SK-N-SH (cell line): ENCODE results near the gene CTAGE9. TPM values are rescaled to one million over a fixed set of nuclear protein-coding genes. Genes with fewer than 3 reads are reported as not detected.

Experiments
- CTCF ChIA-PET: fragments of 300-600, 350-600 bp; formaldehyde crosslinking; extraction: SDS; loops from one replicate; lab custom pipeline; 2021; lab: Yijun Ruan, JAX
- POLR2A ChIA-PET: fragments of 350-600 bp; sonication (Branson Sonifier 250); formaldehyde crosslinking; extraction: SDS; loops from one replicate; lab custom pipeline; 2020; ENCODE audit warnings: antibody characterized with exemption, inconsistent platforms; lab: Yijun Ruan, JAX
- DNase-seq: peaks from one replicate; pipeline ENCODE4 v3.0.0; 2012
- H2AFZ ChIP-seq: fragments of 200-600 bp; sonication (generic); 2 replicates; pipeline ENCODE4 v1.8.1; 2016; ENCODE audit warnings: antibody characterized with exemption, mild to moderate bottlenecking, low read depth
- H3F3A ChIP-seq: fragments of 200-600 bp; sonication (generic); replicated peaks from 2 replicates; pipeline ENCODE3; 2016; ENCODE audit warnings: antibody characterized with exemption, mild to moderate bottlenecking; ENCODE audit not compliant: insufficient read depth
- H3K27ac ChIP-seq, 2 experiments: fragments of 200-500 bp in 1 of 2; fragments of 200-600 bp in 1 of 2; sonication (Bioruptor generic) in 1 of 2; sonication (generic), shearing (Covaris generic) in 1 of 2; 2 replicates each; pipeline versions ENCODE4 v1.5.1 to v1.6.1; 2014 to 2016; ENCODE audit warnings: low read depth in 2 of 2, inconsistent platforms in 1 of 2, low read length in 1 of 2, mild to moderate bottlenecking in 1 of 2, mixed read lengths in 1 of 2
- H3K27me3 ChIP-seq: fragments of 200-600 bp; sonication (generic), shearing (Covaris generic); 2 replicates; pipeline ENCODE4 v1.6.1; 2016; ENCODE audit warnings: mixed run types; ENCODE audit not compliant: insufficient read depth
- H3K36me3 ChIP-seq, 2 experiments: fragments of 200-500 bp in 1 of 2; fragments of 200-600 bp in 1 of 2; sonication (Bioruptor generic) in 1 of 2; sonication (generic) in 1 of 2; replicated peaks in 1 of 2; 2 replicates each; pipeline versions ENCODE3 to v1.5.1; 2014 to 2016; ENCODE audit warnings: low read length in 1 of 2, mild to moderate bottlenecking in 1 of 2; ENCODE audit not compliant: insufficient read depth in 2 of 2, control insufficient read depth in 1 of 2
- H3K4me1 ChIP-seq, 2 experiments: fragments of 200-500 bp in 1 of 2; fragments of 200-600 bp in 1 of 2; sonication (Bioruptor generic) in 1 of 2; sonication (generic), shearing (Covaris generic) in 1 of 2; 2 replicates each; pipeline versions ENCODE4 v1.5.1 to v1.6.1; 2014 to 2016; ENCODE audit warnings: low read depth in 1 of 2, low read length in 1 of 2, mixed run types in 1 of 2; ENCODE audit not compliant: insufficient read depth in 2 of 2, control insufficient read depth in 1 of 2
- H3K4me2 ChIP-seq: fragments of 200-600 bp; sonication (generic), shearing (Covaris generic); 2 replicates; pipeline ENCODE4 v1.6.1; 2017; ENCODE audit warnings: mixed run types
- H3K4me3 ChIP-seq, 2 experiments: fragments of 200-500 bp in 1 of 2; fragments of 200-600 bp in 1 of 2; sonication (Bioruptor generic) in 1 of 2; sonication (generic), shearing (Covaris generic) in 1 of 2; 2 replicates each; pipeline versions ENCODE4 v1.5.1 to v1.8.1; 2014 to 2016; ENCODE audit warnings: low read depth in 2 of 2, inconsistent platforms in 1 of 2, low read length in 1 of 2, mild to moderate bottlenecking in 1 of 2, mixed read lengths in 1 of 2, moderate library complexity in 1 of 2
- H3K79me2 ChIP-seq: fragments of 200-600 bp; sonication (generic); 2 replicates; pipeline ENCODE4 v1.8.1; 2017; ENCODE audit warnings: mild to moderate bottlenecking; ENCODE audit not compliant: insufficient read depth
- H3K9ac ChIP-seq: fragments of 200-600 bp; sonication (generic); 2 replicates; pipeline ENCODE4 v1.6.1; 2017; ENCODE audit warnings: mixed run types
- H3K9me2 ChIP-seq: fragments of 200-600 bp; sonication (generic); 2 replicates; pipeline ENCODE4 v1.6.1; 2017; ENCODE audit warnings: mixed run types
- H3K9me3 ChIP-seq: fragments of 200-600 bp; sonication (generic); 2 replicates; pipeline ENCODE4 v1.6.1; 2017; ENCODE audit warnings: mixed run types, mild to moderate bottlenecking, moderate library complexity
- H4K20me1 ChIP-seq: fragments of 200-600 bp; sonication (generic); 2 replicates; pipeline ENCODE4 v1.6.1; 2017; ENCODE audit warnings: mild to moderate bottlenecking, mixed run types; ENCODE audit not compliant: insufficient read depth
- CTCF ChIP-seq: fragments of 200-600 bp; sonication (generic); IDR thresholded peaks from 2 replicates; pipeline ENCODE4 v1.6.1; 2017; ENCODE audit warnings: antibody characterized with exemption, mild to moderate bottlenecking, moderate library complexity
- ELF1 ChIP-seq: IDR thresholded peaks from 2 replicates; pipeline ENCODE4 v1.4.0; 2012
- EP300 ChIP-seq, 2 experiments: IDR thresholded peaks; 2 replicates each; pipeline versions ENCODE4 v1.4.0 to v1.6.1; 2012; ENCODE audit warnings: borderline replicate concordance in 1 of 2, low read depth in 1 of 2, low read length in 1 of 2
- GABPA ChIP-seq: IDR thresholded peaks from 2 replicates; pipeline ENCODE4 v1.4.0; 2012; ENCODE audit warnings: low read depth, mild to moderate bottlenecking
- JUND ChIP-seq: IDR thresholded peaks from 2 replicates; pipeline ENCODE4 v1.4.0; 2012
- MEF2A ChIP-seq: IDR thresholded peaks from 2 replicates; pipeline ENCODE4 v1.4.0; 2012; ENCODE audit warnings: low read depth, borderline replicate concordance
- MXI1 ChIP-seq: IDR thresholded peaks from 2 replicates; pipeline ENCODE4 v1.6.1; 2012; ENCODE audit warnings: mild to moderate bottlenecking, low read depth, low read length, improper control_type of control experiment
- NFIC ChIP-seq: IDR thresholded peaks from 2 replicates; pipeline ENCODE4 v1.4.0; 2012; ENCODE audit warnings: borderline replicate concordance
- NRF1 ChIP-seq: IDR thresholded peaks from 2 replicates; pipeline ENCODE4 v1.6.1; 2012; ENCODE audit warnings: low read depth, mild to moderate bottlenecking, low read length
- POLR2AphosphoS5 ChIP-seq: IDR thresholded peaks from 2 replicates; pipeline ENCODE4 v1.6.1; 2012; ENCODE audit warnings: low read depth, low read length
- TAF1 ChIP-seq: IDR thresholded peaks from 2 replicates; pipeline ENCODE4 v1.6.1; 2012; ENCODE audit warnings: low read depth, mild to moderate bottlenecking, low read length, moderate library complexity, borderline replicate concordance
- USF1 ChIP-seq: IDR thresholded peaks from 2 replicates; pipeline ENCODE4 v1.4.0; 2012; ENCODE audit warnings: low read depth, borderline replicate concordance
- WGBS: methylation state at CpG from one replicate; pipeline ENCODE4 v1.1.6; 2017; ENCODE audit warnings: low lambda C conversion rate; 5-methylcytosine and 5-hydroxymethylcytosine counted together
- polyA plus RNA-seq, 3 experiments: library from polyadenylated mRNA; depleted of rRNA; stranded (reverse); fragments of >200 nt; gene quantifications; 2 replicates each; pipeline ENCODE4 v1.2.3, GENCODE V29; 2012
- TF ChIP-seq, protein P1 (sequence below): fragments of 150-350 bp; IDR thresholded peaks from 2 replicates; pipeline ENCODE4 v1.6.1; 2016; ENCODE audit warnings: mild to moderate bottlenecking, low read depth, low read length
- TF ChIP-seq, protein P2 (sequence below): IDR thresholded peaks from 2 replicates; pipeline ENCODE4 v1.4.0; 2012; ENCODE audit warnings: low read depth, borderline replicate concordance

Gene CTAGE9
- polyA plus RNA-seq, 1 of the 3 experiments (the other 2 are of a cell fraction), result not detected

DNA sequence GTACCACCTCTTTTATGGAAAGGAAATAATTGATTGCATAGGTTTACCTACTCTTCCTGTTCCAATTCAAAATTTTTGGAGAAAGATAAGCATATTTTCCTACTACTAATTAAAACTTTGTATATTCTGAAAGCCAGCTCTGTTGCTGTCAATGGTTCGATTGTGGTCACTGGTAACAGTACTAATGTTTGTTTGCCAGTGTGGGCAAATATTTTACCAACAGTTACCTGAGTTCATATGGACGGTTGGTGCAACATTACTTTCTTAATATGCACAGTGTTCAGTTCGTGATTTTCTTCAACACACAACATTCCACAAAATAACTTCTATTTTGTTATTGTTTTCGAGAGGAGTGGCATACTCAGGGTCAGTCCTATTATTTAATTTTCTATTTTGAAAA lies 17.1 kb upstream of the CTAGE9 start:
- CTCF ChIA-PET, result no interaction called here
- POLR2A ChIA-PET, result no interaction called here
- H3K27ac ChIP-seq, result no peak overlapping the region

DNA sequence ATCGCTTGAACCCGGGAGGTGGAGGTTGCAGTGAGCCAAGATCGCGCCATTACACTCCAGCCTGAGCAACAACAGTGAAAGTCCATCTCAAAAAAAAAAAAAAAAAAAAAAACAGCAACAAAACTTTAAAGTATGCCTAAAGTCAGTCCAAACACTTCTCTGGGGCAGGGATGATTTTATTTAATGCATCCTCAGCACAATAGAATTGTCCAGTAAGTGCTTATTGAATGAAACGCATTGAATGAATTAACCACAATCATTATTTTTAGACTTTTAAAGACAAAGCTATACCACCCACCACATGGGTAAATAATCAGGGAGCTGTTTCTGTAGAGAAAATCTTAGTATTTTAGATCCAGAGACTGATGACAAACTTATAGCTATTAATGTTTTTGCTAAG lies 16.6 kb upstream of the CTAGE9 start:
- H3K27ac ChIP-seq, result no peak overlapping the region
- H3K79me2 ChIP-seq, result no peaks in the 10 kb centered on the region
- H3F3A ChIP-seq, result no peaks in the 10 kb centered on the region
- H4K20me1 ChIP-seq, result no peaks in the 10 kb centered on the region
- no peaks in the 10 kb centered on the region for H3K9me3 ChIP-seq
- ChIA-PET POLR2A (no interaction called here), CTCF (no interaction called here)
- H3K4me3 ChIP-seq, result no peak overlapping the region
- no peaks in the 10 kb centered on the region for H3K9me2 ChIP-seq
- DNase-seq, result no peak
- WGBS, result 8% methylated on average over 5 of the region's 5 CpGs
- no peaks in the 10 kb centered on the region; the same call in 1 of the 2 replicates for H3K27me3 ChIP-seq
- H3K4me1 ChIP-seq, result no peaks in the 10 kb centered on the region
- H2AFZ ChIP-seq, result no peak overlapping the region
- TF ChIP-seq GABPA (no peak), NRF1 (no peak), NFIC (no peak), MXI1 (no peak), JUND (no peak), USF1 (no peak)
- TF ChIP-seq, protein P1, sequence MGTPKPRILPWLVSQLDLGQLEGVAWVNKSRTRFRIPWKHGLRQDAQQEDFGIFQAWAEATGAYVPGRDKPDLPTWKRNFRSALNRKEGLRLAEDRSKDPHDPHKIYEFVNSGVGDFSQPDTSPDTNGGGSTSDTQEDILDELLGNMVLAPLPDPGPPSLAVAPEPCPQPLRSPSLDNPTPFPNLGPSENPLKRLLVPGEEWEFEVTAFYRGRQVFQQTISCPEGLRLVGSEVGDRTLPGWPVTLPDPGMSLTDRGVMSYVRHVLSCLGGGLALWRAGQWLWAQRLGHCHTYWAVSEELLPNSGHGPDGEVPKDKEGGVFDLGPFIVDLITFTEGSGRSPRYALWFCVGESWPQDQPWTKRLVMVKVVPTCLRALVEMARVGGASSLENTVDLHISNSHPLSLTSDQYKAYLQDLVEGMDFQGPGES, result no peak
- TF ChIP-seq, protein P2, sequence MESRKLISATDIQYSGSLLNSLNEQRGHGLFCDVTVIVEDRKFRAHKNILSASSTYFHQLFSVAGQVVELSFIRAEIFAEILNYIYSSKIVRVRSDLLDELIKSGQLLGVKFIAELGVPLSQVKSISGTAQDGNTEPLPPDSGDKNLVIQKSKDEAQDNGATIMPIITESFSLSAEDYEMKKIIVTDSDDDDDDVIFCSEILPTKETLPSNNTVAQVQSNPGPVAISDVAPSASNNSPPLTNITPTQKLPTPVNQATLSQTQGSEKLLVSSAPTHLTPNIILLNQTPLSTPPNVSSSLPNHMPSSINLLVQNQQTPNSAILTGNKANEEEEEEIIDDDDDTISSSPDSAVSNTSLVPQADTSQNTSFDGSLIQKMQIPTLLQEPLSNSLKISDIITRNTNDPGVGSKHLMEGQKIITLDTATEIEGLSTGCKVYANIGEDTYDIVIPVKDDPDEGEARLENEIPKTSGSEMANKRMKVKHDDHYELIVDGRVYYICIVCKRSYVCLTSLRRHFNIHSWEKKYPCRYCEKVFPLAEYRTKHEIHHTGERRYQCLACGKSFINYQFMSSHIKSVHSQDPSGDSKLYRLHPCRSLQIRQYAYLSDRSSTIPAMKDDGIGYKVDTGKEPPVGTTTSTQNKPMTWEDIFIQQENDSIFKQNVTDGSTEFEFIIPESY, result no peak
- H3K36me3 ChIP-seq, result no peaks in the 10 kb centered on the region
- no peak overlapping the region for H3K9ac ChIP-seq
- no peak overlapping the region for H3K4me2 ChIP-seq

More for the DNA sequence above, 17.1 kb upstream of the CTAGE9 start:
- no peak for DNase-seq
- Histone ChIP-seq H3F3A (no peaks in the 10 kb centered on the region), H4K20me1 (no peaks in the 10 kb centered on the region), H3K4me3 (no peak overlapping the region), H3K36me3 (no peaks in the 10 kb centered on the region), H3K9me2 (no peaks in the 10 kb centered on the region), H3K27me3 (no peaks in the 10 kb centered on the region; the same call in 1 of the 2 replicates), H3K9ac (no peak overlapping the region), H3K9me3 (no peaks in the 10 kb centered on the region), H3K4me2 (no peak overlapping the region), H3K79me2 (no peaks in the 10 kb centered on the region), H2AFZ (no peak overlapping the region), H3K4me1 (no peaks in the 10 kb centered on the region)
- WGBS, result 1% methylated on average over 4 of the region's 4 CpGs
- TF ChIP-seq MEF2A, result no peak
- no peak for TF ChIP-seq TAF1
- no peak for TF ChIP-seq ELF1
- TF ChIP-seq CTCF, result no peak
- no peak for TF ChIP-seq EP300 (IDR thresholded peaks at IDR 0.05; ENCODE audit: borderline replicate concordance in 1 of 2, low read depth in 1 of 2, low read length in 1 of 2)
- no peak for TF ChIP-seq POLR2AphosphoS5
- TF ChIP-seq MXI1, result no peak
